Measurements from ENCODE around the gene VAMP2. TPM values are rescaled to one million over a fixed set of nuclear protein-coding genes. Genes with fewer than 3 reads are reported as not detected.

The VAMP2 gene
- total and polyA plus RNA-seq, 9 of the 15 experiments (the other 6 are each of a cell fraction or from before 2014, with no cell fraction given), result 2.3 to 31.8 (median 6.0) TPM

DNA sequence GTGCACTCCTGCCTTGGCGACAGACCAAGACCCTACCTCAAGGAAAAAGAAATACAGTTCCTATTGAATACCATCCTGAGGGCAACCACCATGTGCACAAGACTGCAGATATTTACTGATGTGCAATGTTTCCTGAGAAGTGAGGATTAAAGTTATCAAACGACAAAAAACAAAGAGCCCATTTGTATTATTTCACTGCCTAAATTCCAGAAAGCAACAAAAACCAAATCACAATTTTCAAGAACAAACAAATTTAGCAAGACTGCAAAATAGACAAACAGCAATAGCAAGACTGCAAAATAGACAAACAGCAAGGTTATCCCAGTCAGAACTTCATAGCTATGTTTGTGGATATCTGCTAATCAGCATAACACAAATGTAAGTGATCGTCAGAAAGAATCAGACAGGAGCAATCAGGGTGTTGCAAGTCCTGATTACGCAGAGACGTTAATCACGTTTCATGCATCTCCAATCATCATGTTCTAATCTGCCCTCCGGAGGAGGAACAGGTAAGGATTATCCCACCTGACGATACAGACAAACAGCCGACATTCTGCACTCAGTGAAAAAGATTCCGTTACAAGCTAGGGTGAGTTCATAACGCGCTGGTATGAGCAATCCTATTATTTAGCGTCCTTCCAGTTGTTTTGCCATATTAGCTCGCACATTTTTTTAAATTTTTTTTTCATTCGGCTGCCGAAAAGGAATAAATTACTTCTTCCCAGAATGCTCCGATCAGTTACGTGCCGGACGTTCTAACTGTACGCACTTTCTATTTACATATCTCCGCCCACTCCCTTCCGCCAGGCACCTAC is 10.5 kb upstream of the VAMP2 start (continued):
- TF ChIP-seq CXXC5 (CRISPR knock-in tag; IDR thresholded peaks at IDR 0.05) (peak; percentile 91), SREBF1 (IDR thresholded peaks at IDR 0.05; ENCODE audit: borderline replicate concordance, low read depth, low read length) (no peak), EGR1 (conservative IDR thresholded peaks at IDR 0.05) (peak; percentile 57), TOE1 (IDR thresholded peaks at IDR 0.05; ENCODE audit: borderline replicate concordance) (peak; percentile 89), TOE1 (CRISPR knock-in tag; IDR thresholded peaks at IDR 0.05; ENCODE audit: borderline replicate concordance, low read depth) (no peak), SMAD2 (IDR thresholded peaks at IDR 0.05; ENCODE audit: low read depth, low read length) (no peak), ZNF551 (CRISPR knock-in tag; IDR thresholded peaks at IDR 0.05) (peak; percentile 93), PTRF (tag; IDR thresholded peaks at IDR 0.05) (no peak), SNIP1 (IDR thresholded peaks at IDR 0.05; ENCODE audit: low read depth) (no peak; the same call in 1 of the 2 replicates), ILF3 (IDR thresholded peaks at IDR 0.05; ENCODE audit: borderline replicate concordance) (peak; percentile 99), POLR2B (IDR thresholded peaks at IDR 0.05; ENCODE audit: low read depth, partially characterized antibody) (peak; percentile 100), SAP30 (IDR thresholded peaks at IDR 0.05; ENCODE audit: borderline replicate concordance, insufficient read depth, low read depth, low read length, poor library complexity, severe bottlenecking) (no peak), ZNF384 (IDR thresholded peaks at IDR 0.05; ENCODE audit: low read depth, low read length) (no peak), PHTF2 (CRISPR knock-in tag; IDR thresholded peaks at IDR 0.05) (peak; percentile 94), HDGF (IDR thresholded peaks at IDR 0.05) (no peak), ZNF586 (CRISPR knock-in tag; conservative IDR thresholded peaks at IDR 0.05) (0 out of 2 replicates have a peak, but pooled peaks have one; percentile 76), KDM1A (IDR thresholded peaks at IDR 0.05) (peak; percentile 87 to 93), ELF2 (CRISPR knock-in tag; IDR thresholded peaks at IDR 0.05) (peak; percentile 82), ZNF76 (CRISPR knock-in tag; IDR thresholded peaks at IDR 0.05; ENCODE audit: borderline replicate concordance) (no peak)
- TF ChIP-seq, protein P1, sequence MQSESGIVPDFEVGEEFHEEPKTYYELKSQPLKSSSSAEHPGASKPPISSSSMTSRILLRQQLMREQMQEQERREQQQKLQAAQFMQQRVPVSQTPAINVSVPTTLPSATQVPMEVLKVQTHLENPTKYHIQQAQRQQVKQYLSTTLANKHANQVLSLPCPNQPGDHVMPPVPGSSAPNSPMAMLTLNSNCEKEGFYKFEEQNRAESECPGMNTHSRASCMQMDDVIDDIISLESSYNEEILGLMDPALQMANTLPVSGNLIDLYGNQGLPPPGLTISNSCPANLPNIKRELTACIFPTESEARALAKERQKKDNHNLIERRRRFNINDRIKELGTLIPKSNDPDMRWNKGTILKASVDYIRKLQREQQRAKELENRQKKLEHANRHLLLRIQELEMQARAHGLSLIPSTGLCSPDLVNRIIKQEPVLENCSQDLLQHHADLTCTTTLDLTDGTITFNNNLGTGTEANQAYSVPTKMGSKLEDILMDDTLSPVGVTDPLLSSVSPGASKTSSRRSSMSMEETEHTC (IDR thresholded peaks at IDR 0.05), result no peak
- TF ChIP-seq, protein P2, sequence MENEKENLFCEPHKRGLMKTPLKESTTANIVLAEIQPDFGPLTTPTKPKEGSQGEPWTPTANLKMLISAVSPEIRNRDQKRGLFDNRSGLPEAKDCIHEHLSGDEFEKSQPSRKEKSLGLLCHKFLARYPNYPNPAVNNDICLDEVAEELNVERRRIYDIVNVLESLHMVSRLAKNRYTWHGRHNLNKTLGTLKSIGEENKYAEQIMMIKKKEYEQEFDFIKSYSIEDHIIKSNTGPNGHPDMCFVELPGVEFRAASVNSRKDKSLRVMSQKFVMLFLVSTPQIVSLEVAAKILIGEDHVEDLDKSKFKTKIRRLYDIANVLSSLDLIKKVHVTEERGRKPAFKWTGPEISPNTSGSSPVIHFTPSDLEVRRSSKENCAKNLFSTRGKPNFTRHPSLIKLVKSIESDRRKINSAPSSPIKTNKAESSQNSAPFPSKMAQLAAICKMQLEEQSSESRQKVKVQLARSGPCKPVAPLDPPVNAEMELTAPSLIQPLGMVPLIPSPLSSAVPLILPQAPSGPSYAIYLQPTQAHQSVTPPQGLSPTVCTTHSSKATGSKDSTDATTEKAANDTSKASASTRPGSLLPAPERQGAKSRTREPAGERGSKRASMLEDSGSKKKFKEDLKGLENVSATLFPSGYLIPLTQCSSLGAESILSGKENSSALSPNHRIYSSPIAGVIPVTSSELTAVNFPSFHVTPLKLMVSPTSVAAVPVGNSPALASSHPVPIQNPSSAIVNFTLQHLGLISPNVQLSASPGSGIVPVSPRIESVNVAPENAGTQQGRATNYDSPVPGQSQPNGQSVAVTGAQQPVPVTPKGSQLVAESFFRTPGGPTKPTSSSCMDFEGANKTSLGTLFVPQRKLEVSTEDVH (IDR thresholded peaks at IDR 0.05; ENCODE audit: low read depth, partially characterized antibody), result peak; percentile 46
- TF ChIP-seq, protein P3, sequence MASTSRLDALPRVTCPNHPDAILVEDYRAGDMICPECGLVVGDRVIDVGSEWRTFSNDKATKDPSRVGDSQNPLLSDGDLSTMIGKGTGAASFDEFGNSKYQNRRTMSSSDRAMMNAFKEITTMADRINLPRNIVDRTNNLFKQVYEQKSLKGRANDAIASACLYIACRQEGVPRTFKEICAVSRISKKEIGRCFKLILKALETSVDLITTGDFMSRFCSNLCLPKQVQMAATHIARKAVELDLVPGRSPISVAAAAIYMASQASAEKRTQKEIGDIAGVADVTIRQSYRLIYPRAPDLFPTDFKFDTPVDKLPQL (IDR thresholded peaks at IDR 0.05; ENCODE audit: extremely low read depth, insufficient read length), result peak; percentile 99
- TF ChIP-seq, protein P4, sequence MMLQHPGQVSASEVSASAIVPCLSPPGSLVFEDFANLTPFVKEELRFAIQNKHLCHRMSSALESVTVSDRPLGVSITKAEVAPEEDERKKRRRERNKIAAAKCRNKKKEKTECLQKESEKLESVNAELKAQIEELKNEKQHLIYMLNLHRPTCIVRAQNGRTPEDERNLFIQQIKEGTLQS (IDR thresholded peaks at IDR 0.05), result peak; percentile 78
- TF ChIP-seq, protein P4 (CRISPR knock-in tag; conservative IDR thresholded peaks at IDR 0.05), result peak; percentile 91; the same call in 1 of the 2 replicates
